ENCODE results near the gene KRTAP10-4.
"Not testable (repeated sequence)": the region's sequence is repeated elsewhere in the genome, so short reads cannot be mapped to it uniquely, and the experiment has no call there.

Gene KRTAP10-4

GRCh38 chr21:44609193-44609592 is 35.7 kb downstream of the KRTAP10-4 start:
- Histone ChIP-seq H3K4me1 (ENCODE audit: control insufficient read depth, insufficient read depth, low read length, poor library complexity, severe bottlenecking) (no peaks in the 10 kb centered on the region), H3K27ac (ENCODE audit: insufficient read depth, low read length, poor library complexity, severe bottlenecking) (no peak overlapping the region), H3K27me3 (replicated peaks; ENCODE audit: control insufficient read depth, insufficient read depth, low read length, poor library complexity, severe bottlenecking) (no peaks in the 10 kb centered on the region), H3K4me3 (ENCODE audit: insufficient read depth, low read depth, low read length, poor library complexity, severe bottlenecking) (no peak overlapping the region), H3K9me3 (ENCODE audit: control insufficient read depth, low read length) (no peaks in the 10 kb centered on the region), H3K36me3 (ENCODE audit: control insufficient read depth, insufficient read depth, low read length) (no peaks in the 10 kb centered on the region)
- no peak for DNase-seq

- not testable (repeated sequence) for H3K9me3 ChIP-seq (ENCODE audit: control insufficient read depth, low read length); H3K4me1 ChIP-seq (ENCODE audit: control insufficient read depth, insufficient read depth, low read length, poor library complexity, severe bottlenecking); H3K27me3 ChIP-seq (replicated peaks; ENCODE audit: control insufficient read depth, insufficient read depth, low read length, poor library complexity, severe bottlenecking); H3K36me3 ChIP-seq (ENCODE audit: control insufficient read depth, insufficient read depth, low read length); H3K27ac ChIP-seq (ENCODE audit: insufficient read depth, low read length, poor library complexity, severe bottlenecking); H3K4me3 ChIP-seq (ENCODE audit: insufficient read depth, low read depth, low read length, poor library complexity, severe bottlenecking); DNase-seq
Observed at GRCh38 chr21:44610157-44610843, 36.8 kb downstream of the KRTAP10-4 start.

- no peak overlapping the region for H3K4me3 ChIP-seq (ENCODE audit: insufficient read depth, low read depth, low read length, poor library complexity, severe bottlenecking)
- H3K27ac ChIP-seq (ENCODE audit: insufficient read depth, low read length, poor library complexity, severe bottlenecking) = no peak overlapping the region
- H3K27me3 ChIP-seq (replicated peaks; ENCODE audit: control insufficient read depth, insufficient read depth, low read length, poor library complexity, severe bottlenecking) = no peaks in the 10 kb centered on the region
- no peak for DNase-seq
- peaks cover 6% of the 10 kb centered on the region for H3K4me1 ChIP-seq (ENCODE audit: control insufficient read depth, insufficient read depth, low read length, poor library complexity, severe bottlenecking)
- H3K36me3 ChIP-seq (ENCODE audit: control insufficient read depth, insufficient read depth, low read length) = no peaks in the 10 kb centered on the region
- no peaks in the 10 kb centered on the region for H3K9me3 ChIP-seq (ENCODE audit: control insufficient read depth, low read length)
Observed at GRCh38 chr21:44611551-44611950, 38.0 kb downstream of the KRTAP10-4 start.

GRCh38 chr21:44612029-44612486 is 38.5 kb downstream of the KRTAP10-4 start, which contains the start of gene KRTAP10-8:
TSS of gene KRTAP10-8 (plus strand) at chr21:44612079. CDS start at chr21:44612101, 22 bp downstream.
- DNase-seq = no peak
- H3K9me3 ChIP-seq (ENCODE audit: control insufficient read depth, low read length) = no peaks in the 10 kb centered on the region
- no peak within 1 kb of the TSS for H3K27ac ChIP-seq (ENCODE audit: insufficient read depth, low read length, poor library complexity, severe bottlenecking)
- no peak within 1 kb of the TSS for H3K4me3 ChIP-seq (ENCODE audit: insufficient read depth, low read depth, low read length, poor library complexity, severe bottlenecking)
- no peaks in the 10 kb centered on the region for H3K27me3 ChIP-seq (replicated peaks; ENCODE audit: control insufficient read depth, insufficient read depth, low read length, poor library complexity, severe bottlenecking)
- no peaks in the 10 kb centered on the region for H3K36me3 ChIP-seq (ENCODE audit: control insufficient read depth, insufficient read depth, low read length)
- peaks cover 6% of the 10 kb centered on the region for H3K4me1 ChIP-seq (ENCODE audit: control insufficient read depth, insufficient read depth, low read length, poor library complexity, severe bottlenecking)

- DNase-seq = no peak
- Histone ChIP-seq H3K27ac (ENCODE audit: insufficient read depth, low read length, poor library complexity, severe bottlenecking) (no peak overlapping the region), H3K36me3 (ENCODE audit: control insufficient read depth, insufficient read depth, low read length) (no peaks in the 10 kb centered on the region), H3K9me3 (ENCODE audit: control insufficient read depth, low read length) (no peaks in the 10 kb centered on the region), H3K4me3 (ENCODE audit: insufficient read depth, low read depth, low read length, poor library complexity, severe bottlenecking) (no peak overlapping the region), H3K4me1 (ENCODE audit: control insufficient read depth, insufficient read depth, low read length, poor library complexity, severe bottlenecking) (peaks cover 6% of the 10 kb centered on the region), H3K27me3 (replicated peaks; ENCODE audit: control insufficient read depth, insufficient read depth, low read length, poor library complexity, severe bottlenecking) (no peaks in the 10 kb centered on the region)
Observed at GRCh38 chr21:44612669-44613229, 39.2 kb downstream of the KRTAP10-4 start.

GRCh38 chr21:44613386-44614155 is 40.0 kb downstream of the KRTAP10-4 start:
- no peak for DNase-seq
- Histone ChIP-seq H3K9me3 (ENCODE audit: control insufficient read depth, low read length) (no peaks in the 10 kb centered on the region), H3K27me3 (replicated peaks; ENCODE audit: control insufficient read depth, insufficient read depth, low read length, poor library complexity, severe bottlenecking) (no peaks in the 10 kb centered on the region), H3K36me3 (ENCODE audit: control insufficient read depth, insufficient read depth, low read length) (no peaks in the 10 kb centered on the region), H3K4me3 (ENCODE audit: insufficient read depth, low read depth, low read length, poor library complexity, severe bottlenecking) (no peak overlapping the region), H3K4me1 (ENCODE audit: control insufficient read depth, insufficient read depth, low read length, poor library complexity, severe bottlenecking) (peaks cover 10% of the 10 kb centered on the region), H3K27ac (ENCODE audit: insufficient read depth, low read length, poor library complexity, severe bottlenecking) (no peak overlapping the region)

GRCh38 chr21:44614161-44614631 is 40.7 kb downstream of the KRTAP10-4 start:
- no peaks in the 10 kb centered on the region for H3K9me3 ChIP-seq (ENCODE audit: control insufficient read depth, low read length)
- DNase-seq = no peak

GRCh38 chr21:44614961-44615391 is 41.4 kb downstream of the KRTAP10-4 start:
- Histone ChIP-seq H3K9me3 (ENCODE audit: control insufficient read depth, low read length) (no peaks in the 10 kb centered on the region), H3K4me3 (ENCODE audit: insufficient read depth, low read depth, low read length, poor library complexity, severe bottlenecking) (no peak overlapping the region), H3K36me3 (ENCODE audit: control insufficient read depth, insufficient read depth, low read length) (no peaks in the 10 kb centered on the region), H3K27me3 (replicated peaks; ENCODE audit: control insufficient read depth, insufficient read depth, low read length, poor library complexity, severe bottlenecking) (no peaks in the 10 kb centered on the region), H3K4me1 (ENCODE audit: control insufficient read depth, insufficient read depth, low read length, poor library complexity, severe bottlenecking) (peaks cover 23% of the 10 kb centered on the region), H3K27ac (ENCODE audit: insufficient read depth, low read length, poor library complexity, severe bottlenecking) (no peak overlapping the region)
- no peak for DNase-seq

More at GRCh38 chr21:44614161-44614631, 40.7 kb downstream of the KRTAP10-4 start:
- no peaks in the 10 kb centered on the region for H3K36me3 ChIP-seq (ENCODE audit: control insufficient read depth, insufficient read depth, low read length)
- no peaks in the 10 kb centered on the region for H3K27me3 ChIP-seq (replicated peaks; ENCODE audit: control insufficient read depth, insufficient read depth, low read length, poor library complexity, severe bottlenecking)
- no peak overlapping the region for H3K4me3 ChIP-seq (ENCODE audit: insufficient read depth, low read depth, low read length, poor library complexity, severe bottlenecking)
- no peak overlapping the region for H3K27ac ChIP-seq (ENCODE audit: insufficient read depth, low read length, poor library complexity, severe bottlenecking)
- peaks cover 15% of the 10 kb centered on the region for H3K4me1 ChIP-seq (ENCODE audit: control insufficient read depth, insufficient read depth, low read length, poor library complexity, severe bottlenecking)

GRCh38 chr21:44615466-44615865 is 41.9 kb downstream of the KRTAP10-4 start:
- Histone ChIP-seq H3K4me1 (ENCODE audit: control insufficient read depth, insufficient read depth, low read length, poor library complexity, severe bottlenecking) (peaks cover 25% of the 10 kb centered on the region), H3K9me3 (ENCODE audit: control insufficient read depth, low read length) (no peaks in the 10 kb centered on the region), H3K27me3 (replicated peaks; ENCODE audit: control insufficient read depth, insufficient read depth, low read length, poor library complexity, severe bottlenecking) (no peaks in the 10 kb centered on the region), H3K27ac (ENCODE audit: insufficient read depth, low read length, poor library complexity, severe bottlenecking) (no peak overlapping the region), H3K4me3 (ENCODE audit: insufficient read depth, low read depth, low read length, poor library complexity, severe bottlenecking) (no peak overlapping the region), H3K36me3 (ENCODE audit: control insufficient read depth, insufficient read depth, low read length) (no peaks in the 10 kb centered on the region)
- no peak for DNase-seq

All from effector memory CD4-positive, alpha-beta T cell (primary cell).